SK-N-SH (cell line): Measurements from ENCODE around the gene CRK. TPM values are rescaled to one million over a fixed set of nuclear protein-coding genes. Genes with fewer than 3 reads are reported as not detected.

Source experiments
- CTCF ChIA-PET: fragments of 300-600, 350-600 bp; formaldehyde crosslinking; extraction: SDS; loops from one replicate; lab custom pipeline; 2021; lab: Yijun Ruan, JAX
- POLR2A ChIA-PET: fragments of 350-600 bp; sonication (Branson Sonifier 250); formaldehyde crosslinking; extraction: SDS; loops from one replicate; lab custom pipeline; 2020; ENCODE audit warnings: antibody characterized with exemption, inconsistent platforms; lab: Yijun Ruan, JAX
- DNase-seq: peaks from one replicate; pipeline ENCODE4 v3.0.0; 2012
- H2AFZ ChIP-seq: fragments of 200-600 bp; sonication (generic); 2 replicates; pipeline ENCODE4 v1.8.1; 2016; ENCODE audit warnings: antibody characterized with exemption, mild to moderate bottlenecking, low read depth
- H3F3A ChIP-seq: fragments of 200-600 bp; sonication (generic); replicated peaks from 2 replicates; pipeline ENCODE3; 2016; ENCODE audit warnings: antibody characterized with exemption, mild to moderate bottlenecking; ENCODE audit not compliant: insufficient read depth
- H3K27ac ChIP-seq, 2 experiments: fragments of 200-500 bp in 1 of 2; fragments of 200-600 bp in 1 of 2; sonication (Bioruptor generic) in 1 of 2; sonication (generic), shearing (Covaris generic) in 1 of 2; 2 replicates each; pipeline versions ENCODE4 v1.5.1 to v1.6.1; 2014 to 2016; ENCODE audit warnings: low read depth in 2 of 2, inconsistent platforms in 1 of 2, low read length in 1 of 2, mild to moderate bottlenecking in 1 of 2, mixed read lengths in 1 of 2
- H3K27me3 ChIP-seq: fragments of 200-600 bp; sonication (generic), shearing (Covaris generic); 2 replicates; pipeline ENCODE4 v1.6.1; 2016; ENCODE audit warnings: mixed run types; ENCODE audit not compliant: insufficient read depth
- H3K36me3 ChIP-seq, 2 experiments: fragments of 200-500 bp in 1 of 2; fragments of 200-600 bp in 1 of 2; sonication (Bioruptor generic) in 1 of 2; sonication (generic) in 1 of 2; replicated peaks in 1 of 2; 2 replicates each; pipeline versions ENCODE3 to v1.5.1; 2014 to 2016; ENCODE audit warnings: low read length in 1 of 2, mild to moderate bottlenecking in 1 of 2; ENCODE audit not compliant: insufficient read depth in 2 of 2, control insufficient read depth in 1 of 2
- H3K4me1 ChIP-seq, 2 experiments: fragments of 200-500 bp in 1 of 2; fragments of 200-600 bp in 1 of 2; sonication (Bioruptor generic) in 1 of 2; sonication (generic), shearing (Covaris generic) in 1 of 2; 2 replicates each; pipeline versions ENCODE4 v1.5.1 to v1.6.1; 2014 to 2016; ENCODE audit warnings: low read depth in 1 of 2, low read length in 1 of 2, mixed run types in 1 of 2; ENCODE audit not compliant: insufficient read depth in 2 of 2, control insufficient read depth in 1 of 2
- H3K4me2 ChIP-seq: fragments of 200-600 bp; sonication (generic), shearing (Covaris generic); 2 replicates; pipeline ENCODE4 v1.6.1; 2017; ENCODE audit warnings: mixed run types
- H3K4me3 ChIP-seq, 2 experiments: fragments of 200-500 bp in 1 of 2; fragments of 200-600 bp in 1 of 2; sonication (Bioruptor generic) in 1 of 2; sonication (generic), shearing (Covaris generic) in 1 of 2; 2 replicates each; pipeline versions ENCODE4 v1.5.1 to v1.8.1; 2014 to 2016; ENCODE audit warnings: low read depth in 2 of 2, inconsistent platforms in 1 of 2, low read length in 1 of 2, mild to moderate bottlenecking in 1 of 2, mixed read lengths in 1 of 2, moderate library complexity in 1 of 2
- H3K79me2 ChIP-seq: fragments of 200-600 bp; sonication (generic); 2 replicates; pipeline ENCODE4 v1.8.1; 2017; ENCODE audit warnings: mild to moderate bottlenecking; ENCODE audit not compliant: insufficient read depth
- H3K9ac ChIP-seq: fragments of 200-600 bp; sonication (generic); 2 replicates; pipeline ENCODE4 v1.6.1; 2017; ENCODE audit warnings: mixed run types
- H3K9me2 ChIP-seq: fragments of 200-600 bp; sonication (generic); 2 replicates; pipeline ENCODE4 v1.6.1; 2017; ENCODE audit warnings: mixed run types
- H3K9me3 ChIP-seq: fragments of 200-600 bp; sonication (generic); 2 replicates; pipeline ENCODE4 v1.6.1; 2017; ENCODE audit warnings: mixed run types, mild to moderate bottlenecking, moderate library complexity
- H4K20me1 ChIP-seq: fragments of 200-600 bp; sonication (generic); 2 replicates; pipeline ENCODE4 v1.6.1; 2017; ENCODE audit warnings: mild to moderate bottlenecking, mixed run types; ENCODE audit not compliant: insufficient read depth
- CHD2 ChIP-seq: fragments of 150-350 bp; IDR thresholded peaks from 2 replicates; pipeline ENCODE4 v1.6.1; 2018; ENCODE audit warnings: low read length; ENCODE audit not compliant: partially characterized antibody
- FOSL2 ChIP-seq: IDR thresholded peaks from 2 replicates; pipeline ENCODE4 v1.4.0; 2012; ENCODE audit warnings: low read depth, mild to moderate bottlenecking, moderate library complexity, borderline replicate concordance
- MEF2A ChIP-seq: IDR thresholded peaks from 2 replicates; pipeline ENCODE4 v1.4.0; 2012; ENCODE audit warnings: low read depth, borderline replicate concordance
- NFIC ChIP-seq: IDR thresholded peaks from 2 replicates; pipeline ENCODE4 v1.4.0; 2012; ENCODE audit warnings: borderline replicate concordance
- PBX3 ChIP-seq: IDR thresholded peaks from 2 replicates; pipeline ENCODE4; 2012
- POLR2AphosphoS5 ChIP-seq: IDR thresholded peaks from 2 replicates; pipeline ENCODE4 v1.6.1; 2012; ENCODE audit warnings: low read depth, low read length
- RCOR1 ChIP-seq: fragments of 150-350 bp; IDR thresholded peaks from 2 replicates; pipeline ENCODE4 v1.6.1; 2017; ENCODE audit warnings: antibody characterized with exemption, low read length
- REST ChIP-seq: IDR thresholded peaks from 2 replicates; pipeline ENCODE4 v1.6.1; 2012; ENCODE audit warnings: mild to moderate bottlenecking, low read depth, low read length, moderate library complexity
- RFX5 ChIP-seq: IDR thresholded peaks from 2 replicates; pipeline ENCODE4 v1.6.1; 2012; ENCODE audit warnings: mild to moderate bottlenecking, improper control_type of control experiment, low read length
- SIN3A ChIP-seq: IDR thresholded peaks from 2 replicates; pipeline ENCODE4 v1.6.1; 2012; ENCODE audit warnings: low read depth, mild to moderate bottlenecking, low read length, moderate library complexity, borderline replicate concordance
- TCF12 ChIP-seq: IDR thresholded peaks from 2 replicates; pipeline ENCODE4 v1.4.0; 2012
- TEAD4 ChIP-seq: IDR thresholded peaks from 2 replicates; pipeline ENCODE4 v1.4.0; 2012; ENCODE audit warnings: mild to moderate bottlenecking, borderline replicate concordance; ENCODE audit not compliant: insufficient read depth
- USF1 ChIP-seq: IDR thresholded peaks from 2 replicates; pipeline ENCODE4 v1.4.0; 2012; ENCODE audit warnings: low read depth, borderline replicate concordance
- USF2 ChIP-seq: fragments of 150-350 bp; IDR thresholded peaks from 2 replicates; pipeline ENCODE4 v1.6.1; 2017; ENCODE audit warnings: antibody characterized with exemption, low read length, low read depth, borderline replicate concordance
- YY1 ChIP-seq: IDR thresholded peaks from 2 replicates; pipeline ENCODE4 v1.4.0; 2012; ENCODE audit warnings: low read depth, mild to moderate bottlenecking
- ZBTB33 ChIP-seq: IDR thresholded peaks from 2 replicates; pipeline ENCODE4 v1.4.0; 2012; ENCODE audit warnings: low read depth, borderline replicate concordance
- WGBS: methylation state at CpG from one replicate; pipeline ENCODE4 v1.1.6; 2017; ENCODE audit warnings: low lambda C conversion rate; 5-methylcytosine and 5-hydroxymethylcytosine counted together
- polyA plus RNA-seq, 3 experiments: library from polyadenylated mRNA; depleted of rRNA; stranded (reverse); fragments of >200 nt; gene quantifications; 2 replicates each; pipeline ENCODE4 v1.2.3, GENCODE V29; 2012

CRK gene
- polyA plus RNA-seq, 1 of the 3 experiments (the other 2 are of a cell fraction): 50.7 TPM

GRCh38 chr17:1422885-1423284 is 33.1 kb downstream of the CRK start (continued):
- TF ChIP-seq SIN3A (peak; percentile 62), REST (no peak), RCOR1 (no peak), FOSL2 (peak; percentile 91), RFX5 (no peak), POLR2AphosphoS5 (0 out of 2 replicates have a peak, but pooled peaks have one; percentile 11), MEF2A (no peak), NFIC (no peak; the same call in 1 of the 2 replicates), TCF12 (peak; percentile 60), USF2 (no peak), ZBTB33 (0 out of 2 replicates have a peak, but pooled peaks have one; percentile 21), CHD2 (no peak)
- TF ChIP-seq, all 33 proteins: peak for 11

- no peaks in the 10 kb centered on the region for H3K9me2 ChIP-seq
- ChIA-PET POLR2A (no interaction called here), CTCF (no interaction called here)
- H3K4me3 ChIP-seq: no peak overlapping the region
- no peak overlapping the region for H2AFZ ChIP-seq
- H3K4me2 ChIP-seq: no peak overlapping the region
- 97% methylated on average over 11 of the region's 11 CpGs for WGBS
- peaks cover 71% of the 10 kb centered on the region for H3K79me2 ChIP-seq
- peaks cover 54% of the 10 kb centered on the region for H4K20me1 ChIP-seq
- peak overlapping the region in 1 of 2 experiments; percentile 91; a peak in 1 of 4 replicates for H3K27ac ChIP-seq
- no peak for TF ChIP-seq YY1
- TF ChIP-seq USF1: no peak
- no peak for TF ChIP-seq PBX3
- no peak for TF ChIP-seq TEAD4
- DNase-seq: no peak
- H3K27me3 ChIP-seq: no peaks in the 10 kb centered on the region
- peaks cover 16 to 43% of the 10 kb centered on the region in 2 experiments for H3K36me3 ChIP-seq
- H3F3A ChIP-seq: peaks cover 58% of the 10 kb centered on the region
- no peak overlapping the region for H3K9ac ChIP-seq
- H3K4me1 ChIP-seq: peaks cover 0 to 21% of the 10 kb centered on the region in 2 experiments; a peak in 2 of 4 replicates
- H3K9me3 ChIP-seq: no peaks in the 10 kb centered on the region
Observed at GRCh38 chr17:1421470-1421869, 34.6 kb downstream of the CRK start.
